22Rv1 (cell line): ENCODE data around the gene PIH1D1.

ENCODE experiments used
- CTCF ChIP-seq: fragments of 450-650 bp; IDR thresholded peaks from 2 replicates; pipeline ENCODE4 v1.5.1; 2017; ENCODE audit warnings: mild to moderate bottlenecking
- ZFX ChIP-seq: fragments of 450-650 bp; IDR thresholded peaks from 2 replicates; pipeline ENCODE4 v1.6.1; 2017; ENCODE audit warnings: antibody characterized with exemption, borderline replicate concordance

GRCh38 chr19:49438261-49438660 is 13.4 kb downstream of the PIH1D1 start:
- TF ChIP-seq CTCF (no peak), ZFX (no peak)
